ENCODE results near the gene ARFIP1. TPM values are rescaled to one million over a fixed set of nuclear protein-coding genes. Genes with fewer than 3 reads are reported as not detected.

ARFIP1 gene
- total and polyA plus RNA-seq, 4 experiments from 2014 or later, result 12.5 to 16.5 (median 14.1) TPM

DNA sequence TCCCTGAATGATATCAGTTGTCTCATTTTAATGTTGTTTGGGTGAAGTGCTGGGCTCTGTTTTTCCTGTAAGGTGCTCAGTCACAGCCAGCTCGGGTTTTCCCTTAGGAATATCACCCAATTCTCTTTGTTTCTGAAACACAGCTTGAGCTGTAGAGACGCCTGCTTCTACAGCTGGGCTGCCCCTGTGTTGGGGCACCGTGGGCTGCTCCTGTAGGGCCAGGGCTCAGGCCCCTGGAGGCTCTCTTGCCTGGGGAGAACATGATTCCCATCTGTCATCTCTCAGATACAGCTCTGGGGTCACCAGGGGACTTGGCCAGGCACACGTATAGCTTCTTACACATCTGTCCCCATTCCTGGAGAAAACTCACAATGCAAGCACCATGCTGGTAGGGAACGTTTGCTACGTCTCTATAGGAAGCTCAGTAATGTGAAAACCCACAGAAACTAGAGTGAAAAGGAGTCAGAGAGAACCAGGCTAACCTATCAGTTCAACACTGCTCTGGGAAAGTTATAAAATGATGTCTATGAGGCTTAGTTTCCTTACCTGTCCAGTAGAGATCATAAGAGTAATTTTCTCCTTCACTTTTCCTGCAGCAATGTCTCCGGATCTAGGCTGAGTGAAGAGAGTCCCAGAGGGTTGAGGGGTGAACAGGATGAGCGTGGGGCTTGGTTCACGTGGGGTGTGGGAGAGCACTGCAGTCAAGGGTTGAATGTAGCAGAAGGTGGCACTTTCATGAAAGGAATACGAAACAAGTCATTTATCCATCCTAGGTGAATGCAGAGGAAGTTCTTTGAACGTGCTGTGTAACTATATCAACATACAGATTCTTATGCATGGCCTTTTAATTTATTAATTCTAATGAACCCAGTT lies 170.9 kb downstream of the ARFIP1 start:
- Mint-ChIP-seq H3K4me3 (no peak overlapping the region), H3K4me1 (no peaks in the 10 kb centered on the region), H3K9me3 (no peaks in the 10 kb centered on the region), H3K27me3 (peaks cover 12 to 15% of the 10 kb centered on the region in 2 donors), H3K36me3 (peaks cover 0 to 4% of the 10 kb centered on the region in 2 donors), H3K27ac (no peak overlapping the region)
- no peak for DNase-seq
- CTCF ChIA-PET (ENCODE audit: partially characterized antibody), result interaction anchor here (1.0 kb wide), 1 partner anchor 10 kb away, joined by 3 read pairs; no protein-coding TSS in a partner anchor
- no peaks in the 10 kb centered on the region for H3K36me3 ChIP-seq (ENCODE audit: insufficient read depth, low read length)
- H3K4me3 ChIP-seq (ENCODE audit: low read length in 2 of 2), result no peak overlapping the region
- POLR2A ChIA-PET (ENCODE audit: partially characterized antibody), result no interaction called here
- H3K27me3 ChIP-seq (ENCODE audit: insufficient read depth, low read length), result no peaks in the 10 kb centered on the region
- no peaks in the 10 kb centered on the region for H3K4me1 ChIP-seq (ENCODE audit: insufficient read depth, low read length)
- no peak overlapping the region for H3K27ac ChIP-seq (ENCODE audit: low read depth, low read length)
- H3K9me3 ChIP-seq (ENCODE audit: control insufficient read depth in 1 of 2, low read length in 2 of 2), result no peaks in the 10 kb centered on the region
- intact Hi-C loops (cut with micrococcal nuclease), result no loop called here

DNA sequence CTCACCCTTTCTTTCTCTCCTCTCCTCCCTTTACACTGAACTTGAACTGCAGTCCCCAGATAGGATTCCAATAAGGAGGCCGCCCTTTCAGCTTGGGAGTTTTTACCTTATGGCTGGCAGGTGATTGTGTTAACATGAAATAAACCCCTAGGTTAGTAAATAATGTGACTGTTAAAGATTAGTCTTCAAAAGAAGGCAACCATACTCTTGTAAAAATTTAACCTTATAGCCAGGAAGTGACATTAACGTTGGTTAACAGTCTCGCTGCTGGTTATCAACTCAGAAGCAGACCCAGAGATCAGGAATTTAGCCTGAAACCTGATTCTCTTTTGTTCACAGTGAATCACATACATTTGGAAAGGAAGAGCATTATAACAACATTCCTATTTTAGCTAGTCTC lies 171.6 kb downstream of the ARFIP1 start:
- DNase-seq, result no peak
- no peaks in the 10 kb centered on the region for H3K27me3 ChIP-seq (ENCODE audit: insufficient read depth, low read length)
- Mint-ChIP-seq H3K4me1 (no peaks in the 10 kb centered on the region), H3K36me3 (peaks cover 0 to 4% of the 10 kb centered on the region in 2 donors), H3K27ac (no peak overlapping the region), H3K4me3 (no peak overlapping the region), H3K27me3 (peaks cover 11 to 15% of the 10 kb centered on the region in 2 donors), H3K9me3 (no peaks in the 10 kb centered on the region)
- intact Hi-C loops (cut with micrococcal nuclease), result no loop called here
- H3K4me3 ChIP-seq (ENCODE audit: low read length in 2 of 2), result no peak overlapping the region
- ChIA-PET CTCF (ENCODE audit: partially characterized antibody) (no interaction called here), POLR2A (ENCODE audit: partially characterized antibody) (no interaction called here)
- no peaks in the 10 kb centered on the region for H3K36me3 ChIP-seq (ENCODE audit: insufficient read depth, low read length)
- no peaks in the 10 kb centered on the region for H3K9me3 ChIP-seq (ENCODE audit: control insufficient read depth in 1 of 2, low read length in 2 of 2)
- no peak overlapping the region for H3K27ac ChIP-seq (ENCODE audit: low read depth, low read length)
- no peaks in the 10 kb centered on the region for H3K4me1 ChIP-seq (ENCODE audit: insufficient read depth, low read length)

DNA sequence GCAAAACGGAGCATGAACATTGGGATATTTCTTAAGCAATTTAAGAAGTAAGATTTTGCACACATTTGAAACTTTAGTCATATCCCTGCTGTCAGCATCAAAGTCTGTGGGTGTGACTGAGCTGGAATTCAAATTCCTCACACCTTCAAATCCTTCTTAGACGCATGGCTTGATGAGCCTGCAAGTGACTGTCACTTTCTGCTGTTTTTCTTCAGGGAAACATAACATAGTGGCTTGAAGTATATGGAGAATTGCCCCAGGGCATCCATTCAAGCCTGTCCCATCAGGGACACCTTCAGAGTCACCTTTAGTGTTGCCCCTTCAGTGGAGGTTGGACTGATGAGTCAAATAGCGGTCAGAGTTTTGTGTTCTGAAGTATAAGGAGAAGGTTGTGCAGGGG lies 173.8 kb downstream of the ARFIP1 start:
- H3K27ac Mint-ChIP-seq, result no peak overlapping the region
- H3K27me3 Mint-ChIP-seq, result peaks cover 8 to 15% of the 10 kb centered on the region in 2 donors
- no peak overlapping the region for H3K4me3 ChIP-seq (ENCODE audit: low read length in 2 of 2)

DNA sequence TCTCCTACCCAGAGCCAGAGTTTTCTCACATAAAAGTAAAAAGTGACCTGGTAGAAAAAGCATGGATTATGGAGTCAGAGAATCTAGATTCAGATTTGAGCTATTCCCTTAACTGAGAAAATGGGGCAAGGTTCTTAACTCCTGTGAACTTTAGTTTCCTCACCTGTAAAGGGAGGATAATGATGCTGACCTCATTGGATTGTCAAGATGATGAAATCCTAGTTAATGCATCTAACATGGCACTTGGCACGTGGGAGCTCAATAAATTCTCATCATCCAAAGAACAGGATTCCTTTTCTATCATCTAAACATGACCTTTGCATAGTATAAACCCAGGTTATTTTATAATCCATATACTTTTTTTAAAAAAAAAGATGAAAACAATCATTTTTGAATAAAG lies 175.0 kb downstream of the ARFIP1 start:
- CTCF ChIA-PET (ENCODE audit: partially characterized antibody), result no interaction called here
- no peak overlapping the region for H3K27ac ChIP-seq (ENCODE audit: low read depth, low read length)
- POLR2A ChIA-PET (ENCODE audit: partially characterized antibody), result no interaction called here
- peaks cover 7 to 14% of the 10 kb centered on the region in 2 donors for H3K27me3 Mint-ChIP-seq
- H3K9me3 Mint-ChIP-seq, result no peaks in the 10 kb centered on the region
- intact Hi-C loops (cut with micrococcal nuclease), result no loop called here
- H3K27ac Mint-ChIP-seq, result no peak overlapping the region
- no peaks in the 10 kb centered on the region for H3K36me3 ChIP-seq (ENCODE audit: insufficient read depth, low read length)
- no peaks in the 10 kb centered on the region for H3K27me3 ChIP-seq (ENCODE audit: insufficient read depth, low read length)
- no peak overlapping the region for H3K4me3 ChIP-seq (ENCODE audit: low read length in 2 of 2)
- H3K9me3 ChIP-seq (ENCODE audit: control insufficient read depth in 1 of 2, low read length in 2 of 2), result no peaks in the 10 kb centered on the region
- H3K4me1 ChIP-seq (ENCODE audit: insufficient read depth, low read length), result no peaks in the 10 kb centered on the region
- no peak overlapping the region for H3K4me3 Mint-ChIP-seq
- no peaks in the 10 kb centered on the region for H3K36me3 Mint-ChIP-seq
- peaks cover 0 to 2% (median under 1%) of the 10 kb centered on the region in 4 donors for H3K4me1 Mint-ChIP-seq
- DNase-seq, result no peak

More for the DNA sequence above, 173.8 kb downstream of the ARFIP1 start:
- POLR2A ChIA-PET (ENCODE audit: partially characterized antibody), result no interaction called here
- no peaks in the 10 kb centered on the region for H3K36me3 ChIP-seq (ENCODE audit: insufficient read depth, low read length)
- H3K4me1 ChIP-seq (ENCODE audit: insufficient read depth, low read length), result no peaks in the 10 kb centered on the region
- no peaks in the 10 kb centered on the region for H3K27me3 ChIP-seq (ENCODE audit: insufficient read depth, low read length)
- DNase-seq, result no peak
- no peak overlapping the region for H3K27ac ChIP-seq (ENCODE audit: low read depth, low read length)
- CTCF ChIA-PET (ENCODE audit: partially characterized antibody), result no interaction called here
- H3K36me3 Mint-ChIP-seq, result no peaks in the 10 kb centered on the region
- H3K9me3 Mint-ChIP-seq, result no peaks in the 10 kb centered on the region
- H3K9me3 ChIP-seq (ENCODE audit: control insufficient read depth in 1 of 2, low read length in 2 of 2), result no peaks in the 10 kb centered on the region
- peaks cover 0 to 2% (median under 1%) of the 10 kb centered on the region in 4 donors for H3K4me1 Mint-ChIP-seq
- intact Hi-C loops (cut with micrococcal nuclease), result no loop called here
- H3K4me3 Mint-ChIP-seq, result no peak overlapping the region

DNA sequence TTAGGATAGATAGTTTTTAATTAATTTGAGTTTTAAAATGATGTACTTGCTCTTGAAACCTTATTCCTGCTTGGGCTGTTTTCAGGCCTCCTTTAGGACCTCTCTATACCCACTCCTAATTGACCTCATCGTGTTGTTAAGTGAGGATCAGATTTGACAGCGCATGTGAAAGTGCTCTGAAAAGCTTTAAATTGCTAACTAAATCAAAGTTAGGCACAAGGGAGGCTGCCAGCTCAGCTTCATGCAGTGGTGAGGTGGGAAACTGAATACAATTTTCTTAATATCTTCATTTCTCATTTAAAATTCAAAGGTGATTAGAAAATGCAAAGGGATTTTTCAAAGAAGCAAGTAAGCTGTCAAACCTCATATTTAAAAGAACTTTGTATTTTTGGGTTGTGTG lies 176.4 kb downstream of the ARFIP1 start:
- DNase-seq, result no peak
- H3K4me1 Mint-ChIP-seq, result peaks cover 0 to 2% (median under 1%) of the 10 kb centered on the region in 4 donors
- peaks cover 0 to 11% of the 10 kb centered on the region in 2 donors for H3K27me3 Mint-ChIP-seq
- intact Hi-C loops (cut with micrococcal nuclease), result no loop called here
- H3K36me3 Mint-ChIP-seq, result no peaks in the 10 kb centered on the region
- CTCF ChIA-PET (ENCODE audit: partially characterized antibody), result interaction anchor here (1.1 kb wide), 1 partner anchor 171 kb away, joined by 3 read pairs; no protein-coding TSS in a partner anchor
- Histone ChIP-seq H3K9me3 (ENCODE audit: control insufficient read depth in 1 of 2, low read length in 2 of 2) (no peaks in the 10 kb centered on the region), H3K27ac (ENCODE audit: low read depth, low read length) (no peak overlapping the region), H3K4me3 (ENCODE audit: low read length in 2 of 2) (no peak overlapping the region), H3K4me1 (ENCODE audit: insufficient read depth, low read length) (no peaks in the 10 kb centered on the region), H3K27me3 (ENCODE audit: insufficient read depth, low read length) (no peaks in the 10 kb centered on the region), H3K36me3 (ENCODE audit: insufficient read depth, low read length) (no peaks in the 10 kb centered on the region)
- no peak overlapping the region for H3K27ac Mint-ChIP-seq
- POLR2A ChIA-PET (ENCODE audit: partially characterized antibody), result no interaction called here
- H3K4me3 Mint-ChIP-seq, result no peak overlapping the region
- H3K9me3 Mint-ChIP-seq, result no peaks in the 10 kb centered on the region

DNA sequence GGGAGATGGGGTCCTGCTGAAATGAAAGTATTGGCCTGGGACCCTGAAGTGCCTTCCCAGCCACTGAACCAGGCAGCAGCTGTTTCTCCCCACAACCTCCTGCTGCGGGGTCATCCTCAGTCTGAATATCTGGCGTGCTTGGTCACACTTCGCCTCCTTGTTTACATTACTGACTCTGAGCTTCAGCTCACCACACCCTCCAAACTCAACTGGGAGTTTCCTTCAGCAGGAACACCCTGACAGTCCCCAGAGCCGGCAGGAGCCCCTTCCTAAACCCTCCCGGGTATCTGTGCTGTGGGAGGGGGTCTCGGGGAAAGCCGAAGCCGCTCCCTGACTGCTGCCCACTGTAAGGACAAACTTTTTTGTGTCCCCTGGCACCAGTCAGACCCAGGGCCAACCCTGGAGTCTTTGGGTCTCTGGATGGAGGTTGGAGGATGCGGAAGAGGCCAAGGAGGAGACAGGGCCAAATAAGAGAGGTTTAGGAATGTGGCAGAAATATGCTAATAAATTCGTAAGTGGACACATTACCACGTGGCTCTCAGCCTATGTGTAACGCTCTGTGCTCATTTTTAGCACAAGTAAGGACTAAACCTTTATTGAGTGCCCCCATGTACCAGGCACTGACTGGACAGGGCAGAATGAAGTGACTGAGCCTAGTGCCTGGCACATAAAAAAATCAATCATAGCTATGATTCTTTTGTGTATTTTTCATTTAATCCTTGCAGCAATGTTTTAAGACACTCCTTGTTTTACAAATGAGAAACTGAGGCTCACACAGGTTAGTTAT lies 177.1 kb downstream of the ARFIP1 start:
- POLR2A ChIA-PET (ENCODE audit: partially characterized antibody), result no interaction called here
- Histone ChIP-seq H3K4me1 (ENCODE audit: insufficient read depth, low read length) (no peaks in the 10 kb centered on the region), H3K27me3 (ENCODE audit: insufficient read depth, low read length) (no peaks in the 10 kb centered on the region), H3K27ac (ENCODE audit: low read depth, low read length) (no peak overlapping the region), H3K4me3 (ENCODE audit: low read length in 2 of 2) (no peak overlapping the region), H3K36me3 (ENCODE audit: insufficient read depth, low read length) (no peaks in the 10 kb centered on the region), H3K9me3 (ENCODE audit: control insufficient read depth in 1 of 2, low read length in 2 of 2) (no peaks in the 10 kb centered on the region)
- Mint-ChIP-seq H3K4me3 (no peak overlapping the region), H3K4me1 (peaks cover 0 to 2% (median under 1%) of the 10 kb centered on the region in 4 donors), H3K9me3 (no peaks in the 10 kb centered on the region), H3K36me3 (no peaks in the 10 kb centered on the region), H3K27me3 (peaks cover 0 to 7% of the 10 kb centered on the region in 2 donors), H3K27ac (no peak overlapping the region)
- no peak for DNase-seq
- intact Hi-C loops (cut with micrococcal nuclease), result no loop called here
- CTCF ChIA-PET (ENCODE audit: partially characterized antibody), result interaction anchor here (0.8 to 1.1 kb wide), 2 partner anchors 170 to 1970 kb away, joined by 3 read pairs; no protein-coding TSS in a partner anchor

All from CD4-positive, alpha-beta memory T cell (primary cell).